NT2/D1 (cell line): Measurements from ENCODE around the gene BLACAT1.

ENCODE experiments used
- SUZ12 ChIP-seq: IDR thresholded peaks from 2 replicates; pipeline ENCODE4 v1.6.1; 2011; ENCODE audit not compliant: insufficient read length, insufficient read depth; ENCODE audit errors: extremely low read depth
- YY1 ChIP-seq: IDR thresholded peaks from 2 replicates; pipeline ENCODE4 v1.6.1; 2011; ENCODE audit not compliant: insufficient read length, insufficient read depth
- ZNF274 ChIP-seq: IDR thresholded peaks from 2 replicates; pipeline ENCODE4 v1.6.1; 2011; ENCODE audit warnings: mild to moderate bottlenecking, low read depth, low read length

DNA sequence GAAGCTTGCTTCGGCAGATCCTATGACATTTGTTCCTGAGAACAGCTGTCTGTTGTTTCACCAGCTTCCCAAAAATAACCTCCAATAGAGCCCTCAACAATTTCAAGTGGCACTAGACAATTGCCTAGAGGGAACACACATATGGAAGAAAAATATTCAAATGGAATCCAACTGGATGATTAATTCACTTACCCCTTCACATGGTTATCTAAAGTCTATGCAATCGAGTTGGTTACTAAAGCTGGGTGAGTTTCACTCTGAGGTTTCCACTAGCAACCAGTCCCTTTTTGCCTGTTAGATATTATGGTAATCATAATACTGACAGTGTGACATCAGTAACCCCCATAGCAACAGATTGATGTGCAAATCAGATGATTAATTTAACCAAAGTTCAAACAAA lies 34.0 kb downstream of the BLACAT1 start, which contains the start of gene LEMD1:
- no peak for TF ChIP-seq ZNF274
- TF ChIP-seq YY1, result no peak
- no peak for TF ChIP-seq SUZ12
